Measurements from ENCODE around the gene DPPA5. TPM values are rescaled to one million over a fixed set of nuclear protein-coding genes. Genes with fewer than 3 reads are reported as not detected.

Gene DPPA5
- total and polyA plus RNA-seq, 9 of the 15 experiments (the other 6 are each of a cell fraction or from before 2014, with no cell fraction given): not detected

GRCh38 chr6:73388800-73389512 lies 34.9 kb upstream of the DPPA5 start (continued):
- no peak for TF ChIP-seq PATZ1 (CRISPR knock-in tag; IDR thresholded peaks at IDR 0.05; ENCODE audit: borderline replicate concordance)
- TF ChIP-seq SNIP1 (IDR thresholded peaks at IDR 0.05; ENCODE audit: low read depth): no peak
- TF ChIP-seq, protein P1, sequence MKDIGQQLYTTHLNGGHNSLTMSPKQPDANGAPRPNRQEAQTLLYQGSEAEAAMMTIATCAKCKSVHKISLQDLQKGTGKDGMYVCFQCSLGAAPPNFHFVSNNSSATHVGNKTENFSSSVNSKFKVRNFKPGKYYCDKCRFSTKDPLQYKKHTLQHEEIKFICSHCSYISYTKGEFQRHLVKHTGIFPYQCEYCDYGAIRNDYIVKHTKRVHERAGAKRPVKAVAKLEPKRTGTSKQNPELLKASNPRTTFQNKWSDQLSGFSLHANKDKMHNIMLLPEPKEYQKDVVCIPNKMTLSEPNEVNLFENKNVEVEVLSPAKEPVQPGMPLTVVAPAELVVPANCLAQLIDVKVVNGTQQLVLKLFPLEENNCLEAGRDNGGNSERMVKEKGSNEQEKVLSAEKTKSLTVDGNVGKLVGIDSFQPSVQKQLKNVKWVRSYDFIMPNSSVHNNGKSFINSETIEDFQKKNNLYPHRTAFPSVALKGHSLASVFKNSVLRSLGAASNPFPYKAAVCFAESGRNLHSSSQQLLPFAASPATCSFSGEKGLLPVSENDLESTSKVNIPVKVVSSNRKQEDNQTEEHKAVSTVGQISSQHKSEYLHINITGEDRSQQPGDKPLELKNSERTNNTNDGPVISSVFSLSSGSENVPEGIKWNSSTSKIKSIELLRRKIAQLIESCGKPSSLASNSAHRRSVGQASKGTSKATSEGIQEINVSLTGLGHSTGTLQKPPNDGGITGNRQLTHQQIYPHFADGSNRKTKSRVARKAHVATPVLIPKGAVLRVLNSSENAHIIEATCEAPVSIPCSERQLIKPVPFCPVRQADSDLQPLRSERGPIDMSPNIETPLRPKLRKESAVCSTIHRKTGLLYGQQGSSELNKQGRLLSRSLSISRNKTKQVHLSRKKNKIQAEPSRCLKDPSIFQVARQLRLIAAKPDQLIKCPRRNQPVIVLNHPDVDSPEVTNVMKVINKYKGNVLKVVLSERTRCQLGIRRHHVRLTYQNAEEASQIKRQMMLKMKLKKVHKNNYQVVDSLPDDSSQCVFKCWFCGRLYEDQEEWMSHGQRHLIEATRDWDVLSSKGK (CRISPR knock-in tag; IDR thresholded peaks at IDR 0.05): no peak
- peak; percentile 56 for TF ChIP-seq RBBP5 (IDR thresholded peaks at IDR 0.05; ENCODE audit: borderline replicate concordance, insufficient read depth, low read length, poor library complexity, severe bottlenecking)
- peak; percentile 88; the same call in 1 of the 2 replicates for TF ChIP-seq ATF6 (CRISPR knock-in tag; IDR thresholded peaks at IDR 0.05)
- no peak; the same call in 1 of the 2 replicates for TF ChIP-seq HDAC2 (IDR thresholded peaks at IDR 0.05)
- no peak for TF ChIP-seq RREB1 (CRISPR knock-in tag; IDR thresholded peaks at IDR 0.05)
- TF ChIP-seq GMEB1 (CRISPR knock-in tag; IDR thresholded peaks at IDR 0.05): no peak
- peak; percentile 84 for TF ChIP-seq BRD9 (IDR thresholded peaks at IDR 0.05; ENCODE audit: low read depth, partially characterized antibody)
- TF ChIP-seq ADNP (tag; IDR thresholded peaks at IDR 0.05): no peak
- TF ChIP-seq ZNF253 (CRISPR knock-in tag; conservative IDR thresholded peaks at IDR 0.05): no peak

All from K562 (cell line).